Activated naive CD8-positive, alpha-beta T cell treated with anti-CD3 and anti-CD28 coated beads, Interleukin-2, amount 50 U/mL, for 16 hours (primary cell): ENCODE data around the gene MCFD2.
A peak's percentile ranks its signal among the peaks of the same experiment; 100 is the strongest.

ENCODE experiments used
- DNase-seq: peaks from one replicate; pipeline ENCODE4 v3.0.0-alpha.2; 2020; ENCODE audit warnings: low read depth, low spot score

The MCFD2 gene

DNA sequence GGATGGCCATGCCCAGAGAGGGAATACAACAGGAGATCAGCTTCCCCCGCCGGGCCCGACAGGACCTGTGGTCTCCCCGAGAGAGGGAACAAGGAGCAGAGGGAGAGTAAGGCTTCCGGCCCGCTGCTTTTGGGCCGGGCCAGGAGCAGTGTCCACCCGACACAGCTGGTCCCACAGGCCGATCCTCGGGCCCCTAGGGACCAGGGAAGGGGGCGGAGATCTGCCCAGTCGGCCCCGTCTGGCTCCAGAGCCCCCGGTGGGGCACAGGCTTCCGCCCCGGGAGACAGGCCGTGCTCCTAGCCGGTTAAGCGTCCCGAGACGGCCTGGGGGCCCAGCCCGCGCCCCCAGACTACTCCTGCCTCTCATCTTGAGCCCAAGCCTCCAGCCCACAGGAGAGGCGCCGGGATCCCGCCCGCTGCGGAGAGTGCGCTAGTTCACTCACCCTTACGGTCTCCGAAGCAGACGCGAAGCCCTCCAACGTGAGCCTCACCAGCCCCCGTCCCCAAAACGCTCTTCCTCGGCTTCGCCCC lies at the start of gene MCFD2:
MCFD2 (minus strand) TSS at position 526 of the 530 bp plus-strand sequence. CDS start 6,635 bp downstream, outside the sequence.
- no peak for DNase-seq

DNA sequence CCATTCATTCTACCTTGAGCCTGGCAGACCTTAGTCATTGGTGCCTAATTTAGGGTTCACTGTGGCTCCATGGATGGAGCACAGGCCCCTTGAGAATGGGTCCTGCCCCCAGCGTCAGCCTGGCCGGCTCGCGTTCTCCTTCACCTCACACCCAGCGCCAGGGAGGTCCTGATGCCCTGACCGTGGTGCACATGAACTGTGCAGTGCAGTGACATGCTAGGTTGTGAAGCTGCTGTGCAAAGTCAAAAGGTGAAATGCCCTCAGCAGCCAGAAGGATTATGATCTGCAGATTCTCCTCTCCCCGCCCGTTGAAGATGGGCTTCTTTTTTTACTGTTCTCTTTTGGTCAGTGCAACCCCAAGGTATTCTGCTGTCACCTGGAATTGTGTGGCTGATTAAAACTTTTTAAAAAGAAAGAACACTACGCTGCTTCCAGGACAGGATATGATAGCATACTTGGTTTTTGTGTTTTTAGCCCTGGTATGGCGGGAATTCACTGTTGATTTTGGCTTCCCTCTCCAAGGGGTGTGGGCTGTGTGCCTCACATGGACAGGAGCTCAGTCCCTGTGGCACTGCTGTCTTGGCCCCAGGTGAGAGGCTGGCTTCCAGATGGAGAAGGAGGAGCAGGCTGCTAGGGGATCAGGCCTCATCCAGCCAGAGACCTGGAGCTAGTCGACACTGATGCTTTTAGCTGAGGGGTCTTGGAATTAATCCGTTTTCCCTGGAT lies 49.4 kb upstream of the MCFD2 start:
- no peak for DNase-seq

DNA sequence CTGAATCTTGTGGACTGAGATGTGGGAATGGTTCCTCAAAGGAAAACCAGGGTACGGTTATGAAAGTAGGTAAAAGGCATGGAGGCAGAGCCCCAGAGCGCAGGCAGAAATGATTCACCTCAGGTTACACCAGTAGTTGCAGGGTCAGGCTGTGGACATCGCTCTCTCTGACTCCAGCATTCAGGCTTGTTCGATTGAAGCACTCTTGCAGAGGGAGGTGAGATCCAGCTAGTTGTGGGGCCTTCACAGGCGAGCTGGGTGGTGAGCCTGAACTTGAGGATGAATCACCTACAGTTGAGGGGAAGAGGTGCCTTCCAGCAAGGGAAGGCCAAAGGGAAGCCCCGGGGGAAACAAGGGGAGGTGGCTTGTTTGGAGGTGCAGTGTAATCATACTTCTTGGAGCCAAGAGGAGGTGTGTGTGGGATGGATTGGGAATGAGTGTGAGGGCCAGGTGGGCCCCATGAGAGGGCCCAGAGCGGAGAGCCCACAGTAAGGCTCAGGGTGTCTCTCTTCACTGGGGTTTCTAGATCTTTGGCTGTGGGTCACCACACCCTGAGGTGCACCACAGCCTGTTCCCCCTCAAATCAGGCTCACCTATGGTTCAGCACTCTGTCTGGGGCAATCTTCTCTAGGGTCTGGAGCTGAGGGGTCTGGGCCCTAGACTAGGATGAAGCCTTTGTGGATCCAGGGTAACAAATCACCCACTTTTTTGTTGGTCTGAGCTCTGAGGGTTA lies 48.5 kb upstream of the MCFD2 start:
- DNase-seq = no peak

DNA sequence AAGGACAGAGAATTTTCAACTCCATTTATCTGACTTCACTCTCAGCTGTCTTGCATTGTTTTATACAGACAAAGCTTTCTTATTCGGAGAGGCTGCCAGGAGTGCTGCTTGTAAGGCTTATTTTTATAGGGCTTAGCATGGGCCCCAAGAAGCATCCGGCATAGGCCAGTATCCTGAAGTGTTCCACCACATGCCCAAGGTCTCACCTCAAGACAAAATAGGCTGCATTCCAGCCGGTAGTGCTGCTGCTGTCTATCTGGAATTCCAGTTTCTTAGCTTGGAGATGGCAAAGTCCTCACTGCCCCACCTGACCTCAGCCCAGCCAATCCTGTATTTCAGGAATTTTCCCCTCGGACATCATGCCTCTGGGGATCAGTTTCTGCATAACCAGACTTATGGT lies 47.6 kb upstream of the MCFD2 start:
- DNase-seq = no peak

DNA sequence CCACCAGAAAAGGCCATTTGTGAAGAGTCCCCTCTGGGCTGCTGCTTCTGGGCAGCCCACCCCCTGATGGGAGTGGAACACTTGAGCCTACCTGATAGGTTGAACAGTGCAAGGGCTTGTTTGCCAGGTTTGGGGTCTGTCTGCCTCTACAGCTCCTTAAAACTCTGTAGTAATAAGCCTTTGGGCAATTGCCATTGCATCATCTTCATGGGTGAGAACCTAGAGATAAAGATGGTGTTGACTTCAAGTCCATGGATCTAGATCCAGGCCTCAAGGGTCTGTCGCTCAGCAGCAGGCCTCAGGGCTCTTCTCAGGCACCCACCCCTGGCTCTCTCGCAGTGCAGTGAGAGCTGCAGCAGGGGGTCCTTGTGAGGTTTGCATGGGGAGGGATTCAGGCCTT lies 47.1 kb upstream of the MCFD2 start:
- DNase-seq = no peak

DNA sequence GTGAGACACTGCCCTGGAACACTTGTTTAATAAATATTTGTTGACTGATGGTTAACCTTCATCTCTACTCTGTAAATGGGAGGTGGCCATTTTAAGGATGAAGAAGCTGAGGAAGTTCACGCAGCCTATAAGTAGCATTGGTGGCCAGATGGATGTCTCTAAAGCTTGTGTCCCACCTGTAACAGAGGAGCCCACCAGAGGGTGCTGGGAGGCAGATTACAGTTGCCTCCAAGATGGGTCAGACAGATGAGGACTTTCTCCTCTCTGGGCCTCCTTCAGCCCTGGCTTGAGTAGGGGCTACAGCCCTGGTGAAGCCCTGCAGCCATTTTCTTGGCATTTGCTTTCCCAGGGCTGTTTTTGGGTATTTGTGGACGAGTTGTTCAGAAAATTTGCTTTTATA lies 45.0 kb upstream of the MCFD2 start:
- no peak for DNase-seq

DNA sequence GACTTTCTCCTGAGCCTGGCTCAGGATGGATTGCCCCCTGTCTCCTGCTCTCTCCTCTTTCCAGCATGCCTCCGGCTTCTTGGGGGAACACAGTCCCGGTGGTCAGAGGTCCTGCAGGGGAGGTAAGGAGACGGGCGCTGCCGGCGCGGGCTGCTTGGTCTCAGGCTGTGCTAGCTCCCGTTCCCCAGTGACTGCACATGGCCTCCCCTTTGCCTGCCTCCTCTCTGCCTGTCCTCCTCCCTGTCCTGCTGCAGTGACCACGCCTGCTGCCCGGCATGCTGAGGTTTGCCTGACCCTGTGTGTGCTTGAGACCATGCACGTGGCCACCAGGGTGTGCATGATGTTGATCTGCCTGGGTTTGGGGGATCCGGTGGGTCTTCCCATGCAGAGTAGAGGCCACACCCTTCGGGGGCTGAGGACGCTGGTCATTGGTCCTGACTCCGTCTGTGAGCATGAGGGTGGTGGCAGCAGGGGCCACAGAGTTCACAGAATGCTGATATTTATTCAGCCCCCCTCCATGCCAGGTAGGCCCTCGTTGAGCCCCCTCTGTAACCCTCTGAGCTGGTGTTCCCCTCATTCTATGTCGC lies 42.9 kb upstream of the MCFD2 start:
- DNase-seq = no peak

DNA sequence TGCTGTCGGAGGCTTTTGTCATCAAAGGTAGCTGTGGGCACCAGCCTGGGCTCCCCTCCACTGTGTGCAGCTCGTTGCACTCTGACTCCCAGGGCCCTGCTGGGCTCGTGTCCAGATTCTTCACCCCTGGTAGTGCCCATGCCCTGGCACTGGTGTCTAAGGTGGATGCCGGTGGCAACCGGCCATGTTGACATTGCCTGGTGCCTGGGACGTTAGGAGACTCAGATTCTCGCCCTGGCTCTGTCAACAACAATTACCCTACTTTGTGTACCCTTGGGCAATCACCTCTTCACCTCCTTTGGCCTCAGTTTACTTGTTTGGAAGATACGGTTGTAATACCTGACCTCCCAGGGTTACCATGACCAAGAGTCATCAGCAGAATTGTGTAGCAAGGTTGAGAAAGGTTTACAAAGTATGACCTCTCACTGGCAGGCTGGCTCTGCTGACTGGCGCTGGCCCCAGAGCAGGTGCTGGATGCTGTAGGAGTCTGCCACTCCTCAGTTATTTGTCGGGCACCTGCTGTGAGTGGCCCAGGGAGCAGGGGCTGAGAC lies 41.5 kb upstream of the MCFD2 start:
- no peak for DNase-seq

DNA sequence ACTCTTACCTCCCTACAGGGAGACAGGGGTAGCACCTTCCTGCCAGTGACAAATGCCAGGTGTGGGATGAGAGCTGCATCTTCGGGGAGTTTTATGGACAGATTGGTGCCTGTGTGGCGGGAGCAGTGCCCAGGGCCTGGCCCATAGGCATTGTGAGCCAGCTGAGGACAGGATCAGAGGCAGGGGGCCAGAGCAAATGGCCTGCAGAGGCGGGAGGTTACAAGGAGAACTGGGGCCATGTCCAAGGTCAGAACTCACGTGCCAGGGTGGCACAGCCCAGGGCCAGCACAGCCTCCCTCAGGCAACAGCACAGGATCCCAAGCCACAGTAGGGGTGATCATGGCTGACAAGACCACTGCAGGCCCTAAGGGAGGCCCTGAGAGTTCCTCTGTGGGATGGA lies 40.2 kb upstream of the MCFD2 start:
- DNase-seq = no peak

DNA sequence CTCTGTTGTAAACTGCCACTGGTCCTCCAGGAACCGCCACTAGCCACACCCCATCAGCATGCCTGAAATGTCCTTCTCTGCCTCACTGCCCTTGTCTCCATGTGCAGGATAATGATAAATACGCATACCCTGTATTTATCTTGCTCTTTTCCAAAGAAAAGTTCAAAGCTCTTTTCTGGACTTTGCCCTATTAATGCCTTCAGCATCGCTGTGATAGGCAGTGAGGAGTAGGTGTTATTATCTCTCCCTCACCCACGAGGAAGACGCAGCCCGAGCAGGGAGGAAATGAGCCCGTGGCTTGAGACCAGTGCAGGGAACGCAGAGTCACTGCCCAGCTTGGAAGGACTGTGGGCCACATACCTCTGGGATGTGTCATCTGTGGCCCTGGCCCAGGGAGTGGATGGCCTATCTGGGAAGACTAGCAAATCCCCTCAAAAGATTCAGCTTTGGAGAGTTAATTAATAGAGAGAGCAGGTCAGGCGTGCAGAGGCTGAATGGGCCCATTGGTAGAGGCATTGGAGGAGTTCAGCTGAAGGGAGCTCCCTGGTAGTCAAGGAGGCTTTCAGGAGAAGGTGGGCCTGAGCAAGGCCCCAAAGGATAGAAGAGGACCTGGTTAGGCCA lies 39.5 kb upstream of the MCFD2 start:
- DNase-seq = no peak

DNA sequence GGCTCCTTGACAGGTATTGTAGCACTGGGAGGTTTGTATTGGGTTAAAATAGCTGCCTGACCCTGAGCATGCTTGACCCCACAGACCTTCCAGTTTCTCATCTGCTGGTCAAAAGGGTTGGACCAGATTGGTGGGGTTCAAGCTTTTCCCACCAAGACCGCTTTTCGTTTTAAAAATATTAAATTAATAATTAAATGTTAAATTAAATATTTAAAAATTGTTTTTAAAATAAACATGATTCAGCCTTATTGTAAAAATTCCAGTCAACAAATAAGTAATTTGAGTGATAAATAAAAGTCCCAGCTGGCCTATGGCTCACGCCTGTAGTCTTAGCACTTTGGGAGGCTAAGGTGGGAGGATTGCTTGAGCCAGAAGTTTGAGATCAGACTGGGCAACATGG lies 36.6 kb upstream of the MCFD2 start:
- DNase-seq = no peak

DNA sequence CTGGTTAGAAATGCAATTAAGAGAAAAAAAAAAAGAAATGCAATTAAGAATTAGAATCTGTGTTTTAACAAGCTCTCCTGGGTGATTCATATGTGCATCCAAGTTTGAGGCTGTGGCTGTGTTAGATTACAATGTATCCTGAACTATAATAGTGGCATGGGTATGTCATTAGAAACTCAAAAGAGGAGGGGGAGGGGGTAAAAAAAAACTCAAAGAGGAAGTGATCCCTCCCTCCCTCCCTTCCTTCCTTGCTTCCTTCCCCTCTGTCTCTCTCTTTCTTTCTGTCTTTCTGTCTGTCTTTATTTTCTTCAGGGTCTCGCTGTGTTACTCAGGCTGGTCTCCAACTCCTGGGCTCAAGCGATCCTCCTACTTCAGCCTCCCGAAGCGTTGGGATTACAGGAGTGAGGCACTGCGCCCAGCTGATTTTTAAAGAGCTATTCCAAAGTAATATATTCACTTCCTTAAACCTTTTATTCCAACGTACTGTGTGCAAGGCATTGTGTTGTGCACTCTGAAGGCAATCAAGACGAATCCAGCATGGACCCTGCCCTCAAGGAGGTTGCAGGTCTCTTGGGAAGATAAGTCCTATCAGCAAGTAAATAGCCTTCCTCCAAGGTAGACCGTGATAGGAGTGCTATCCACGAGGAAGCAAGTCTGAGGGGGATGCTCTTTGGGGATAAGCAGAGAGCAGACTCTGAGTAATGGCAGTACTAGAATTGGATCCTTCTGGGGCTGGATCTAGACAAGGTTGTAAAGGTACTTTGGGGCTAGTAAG lies 35.9 kb upstream of the MCFD2 start:
- no peak for DNase-seq

DNA sequence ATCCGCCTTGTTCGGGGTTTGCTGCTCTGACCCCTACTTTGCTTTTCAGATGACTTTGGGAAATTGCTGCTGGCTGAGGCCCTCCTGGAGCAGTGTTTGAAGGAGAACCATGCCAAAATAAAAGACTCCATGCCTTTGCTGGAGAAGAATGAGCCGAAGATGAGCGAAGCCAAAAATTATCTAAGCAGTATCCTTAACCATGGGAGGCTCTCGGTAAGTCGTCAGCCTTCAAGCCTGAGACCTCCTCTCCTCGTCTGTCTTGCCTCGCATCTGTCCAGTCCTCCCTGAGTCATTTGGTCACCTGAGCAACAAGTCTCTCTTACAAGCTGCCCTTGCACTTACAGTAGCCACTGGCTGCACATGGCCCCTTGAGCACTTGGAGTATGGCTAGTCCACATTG lies 34.7 kb upstream of the MCFD2 start:
- DNase-seq = no peak

DNA sequence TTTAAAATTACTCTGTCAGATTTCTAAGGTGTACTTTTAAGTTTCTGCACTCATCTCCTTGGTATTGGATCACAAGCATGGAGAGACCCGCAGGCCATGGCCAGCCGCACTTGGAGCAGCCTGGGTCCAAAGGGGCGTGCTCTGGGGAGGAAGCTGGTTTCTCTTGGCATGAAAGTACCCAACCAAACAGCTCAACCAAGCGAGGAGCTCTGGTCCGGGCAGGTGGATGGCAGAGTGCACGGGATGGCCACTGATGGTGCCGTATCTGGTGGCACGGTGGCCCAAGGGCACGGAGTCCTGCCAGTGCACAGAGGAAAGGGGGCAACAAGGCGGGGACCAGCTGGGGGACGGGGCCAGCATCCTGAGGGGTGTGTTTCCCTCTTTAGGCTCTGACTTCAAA lies 32.2 kb upstream of the MCFD2 start:
- DNase-seq = no peak

DNA sequence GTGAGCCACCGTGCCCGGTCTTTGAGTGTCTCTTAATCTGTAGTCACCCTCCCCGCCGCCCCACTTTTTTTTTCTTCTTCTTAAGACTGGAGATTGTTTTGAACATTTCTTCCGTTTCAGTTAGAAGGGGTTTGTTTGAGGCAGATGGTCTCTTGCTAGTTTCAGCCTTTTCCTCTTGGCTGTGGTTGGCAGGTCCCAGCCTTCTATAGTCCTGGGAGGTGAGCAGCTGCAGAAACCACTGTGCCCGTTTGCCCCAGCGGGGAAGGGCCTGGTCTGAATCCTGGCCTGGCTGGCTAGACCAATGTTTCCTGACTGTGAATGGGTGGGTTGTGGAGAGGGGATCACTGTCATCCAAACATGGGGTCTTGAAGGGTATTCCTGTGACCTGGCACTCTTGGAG lies 30.1 kb upstream of the MCFD2 start:
- no peak for DNase-seq

DNA sequence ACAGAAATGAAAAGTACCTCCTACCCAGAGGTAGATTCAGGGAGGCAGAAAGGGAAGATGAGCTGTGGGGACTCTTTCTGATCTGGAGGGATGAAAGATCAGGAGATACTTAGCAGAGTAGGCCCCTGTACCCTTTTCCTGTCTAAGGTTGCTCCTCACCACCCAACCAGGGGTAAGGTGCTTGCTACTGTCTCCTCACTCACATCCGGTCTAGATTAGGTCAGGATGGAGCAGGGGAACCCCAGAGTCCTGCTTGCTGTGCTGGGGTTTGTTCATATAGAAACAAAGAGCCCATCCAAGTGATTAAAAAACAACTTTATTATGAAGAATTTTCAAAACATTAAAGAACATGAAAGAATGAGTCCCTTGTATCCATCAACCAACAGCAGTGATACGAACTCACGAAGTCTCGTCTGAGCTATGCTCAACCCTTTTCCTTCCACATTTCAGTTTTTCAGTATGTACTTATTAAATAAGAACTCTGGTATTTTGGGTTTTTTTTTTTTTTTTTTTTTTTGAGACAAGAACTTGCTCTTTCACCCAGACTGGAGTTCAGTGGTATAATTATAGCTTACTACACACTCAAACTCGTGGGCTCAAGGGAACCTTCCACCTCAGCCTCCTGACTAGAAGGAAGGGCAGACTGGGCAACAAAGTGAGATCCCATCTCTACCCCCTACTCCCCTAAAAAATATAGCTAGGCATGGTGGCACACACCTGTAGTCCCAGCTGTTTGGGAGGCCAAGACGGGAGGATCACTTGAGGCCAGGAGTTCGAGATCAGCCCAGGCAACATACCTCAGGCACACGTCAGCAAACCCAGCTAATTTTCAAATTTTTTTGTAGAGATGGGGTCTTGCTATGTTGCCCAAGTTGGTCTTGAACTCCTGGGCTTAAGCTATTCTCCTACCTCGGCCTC lies 28.5 kb upstream of the MCFD2 start:
- peak; percentile 29 for DNase-seq

DNA sequence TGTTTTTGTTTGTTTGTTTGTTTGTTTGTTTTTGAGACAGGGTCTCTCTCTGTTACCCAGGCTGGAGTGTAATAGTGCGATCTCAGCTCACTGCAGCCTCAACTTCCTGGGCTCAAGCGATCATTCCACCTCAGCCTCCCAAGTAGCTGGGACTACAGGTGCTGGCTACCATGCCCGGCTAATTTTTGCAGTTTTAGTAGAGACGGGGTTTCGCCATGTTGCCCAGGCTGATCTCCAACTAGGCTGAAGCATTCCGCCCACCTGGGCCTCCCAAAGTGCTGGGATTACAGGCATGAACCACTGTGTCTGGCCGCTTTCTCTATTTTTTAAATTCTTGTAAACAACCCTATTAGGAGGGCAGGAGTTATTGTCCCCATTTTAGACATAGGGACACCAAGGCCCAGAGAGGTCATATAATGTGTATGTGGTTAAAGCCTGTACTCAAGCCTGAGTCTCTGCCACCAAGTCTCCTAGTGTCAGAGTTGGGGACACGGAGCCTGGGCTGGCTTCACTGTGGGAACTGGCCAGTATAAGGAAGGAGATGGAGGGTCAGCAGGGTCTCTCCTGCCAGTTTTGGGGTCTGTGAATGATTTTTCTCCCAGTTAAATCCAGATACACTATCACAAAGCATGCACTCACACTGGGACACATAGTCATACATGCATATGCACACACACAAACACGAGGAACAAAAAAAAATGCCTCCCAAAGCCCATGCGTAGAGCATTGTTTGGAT lies 27.5 kb upstream of the MCFD2 start:
- no peak for DNase-seq

DNA sequence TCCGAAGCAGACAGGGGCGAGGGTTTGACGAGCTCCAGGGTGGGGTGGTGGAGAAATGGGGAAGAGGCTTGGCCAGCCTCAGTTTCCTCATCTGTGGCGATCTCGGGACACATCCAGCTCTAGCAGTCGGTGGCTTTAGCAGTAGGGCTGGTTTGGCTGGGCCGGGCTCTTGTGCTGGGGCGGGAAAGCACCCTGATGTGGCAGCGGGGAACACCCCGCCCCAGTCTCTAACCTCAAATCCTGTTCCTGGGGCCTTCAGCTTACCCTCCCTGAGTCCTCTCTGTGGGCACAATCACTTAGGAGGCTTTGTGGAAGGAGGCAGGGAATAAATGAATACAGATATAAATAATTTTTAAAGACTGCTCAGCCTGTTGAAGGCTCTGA lies 26.5 kb upstream of the MCFD2 start:
- DNase-seq = peak; percentile 20

DNA sequence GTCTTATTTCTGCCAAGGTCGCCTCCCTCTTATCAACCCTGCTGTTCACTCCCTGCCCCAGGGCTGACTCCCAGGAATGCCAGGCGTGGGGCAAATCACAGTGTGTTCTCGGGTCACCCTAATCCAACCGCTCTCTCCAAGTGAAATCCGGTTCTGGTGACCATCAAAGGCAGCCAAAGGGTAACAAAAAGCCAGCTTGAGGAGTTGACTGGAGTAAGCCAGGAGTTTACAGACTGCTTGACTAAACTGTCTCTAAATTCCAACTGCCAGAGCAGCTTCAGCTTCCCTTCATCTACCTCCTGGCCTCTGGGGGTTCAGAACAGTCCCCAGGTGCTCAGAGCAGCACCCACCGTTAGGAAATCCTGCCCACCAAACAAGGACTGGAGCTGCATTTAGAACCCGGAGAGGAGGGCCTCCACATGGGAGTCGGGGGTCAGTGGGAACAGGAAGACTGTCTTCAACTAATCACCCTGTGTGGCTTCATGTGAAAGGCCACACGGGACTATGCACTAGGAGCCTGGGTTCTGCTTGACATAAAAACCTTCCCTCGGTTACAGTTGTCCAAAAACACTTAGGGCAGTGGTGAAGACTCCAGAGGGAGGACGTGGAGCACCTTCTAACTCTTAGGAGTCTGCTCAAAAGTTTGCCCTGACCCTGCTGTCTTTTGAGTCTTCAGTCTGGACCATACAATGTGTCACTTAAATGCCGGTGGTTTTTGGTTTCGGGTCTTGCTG lies 24.2 kb upstream of the MCFD2 start:
- DNase-seq = no peak
